RWPE2 (cell line): ENCODE data around the gene SEC14L5.
"Not testable (repeated sequence)": the region's sequence is repeated elsewhere in the genome, so short reads cannot be mapped to it uniquely, and the experiment has no call there.

Source experiments
- ATAC-seq: fragments of 200-7000 bp; cut with Tn5 transposase; 3 replicates; pipeline ENCODE4 v1.9.1; 2021; ENCODE audit warnings: low read depth
- DNase-seq: peaks from one replicate; pipeline ENCODE4 v3.0.0-alpha.2; 2020; ENCODE audit warnings: low spot score
- H3K27ac ChIP-seq: fragments of 450-650 bp; 2 replicates; pipeline ENCODE4 v1.5.1; 2017; ENCODE audit warnings: mild to moderate bottlenecking; ENCODE audit not compliant: poor library complexity, severe bottlenecking
- H3K27me3 ChIP-seq: fragments of 250-450 bp; sonication (Bioruptor Pico); 2 replicates; pipeline ENCODE4 v1.5.1; 2021; ENCODE audit warnings: mild to moderate bottlenecking, moderate library complexity; ENCODE audit not compliant: insufficient read depth, poor library complexity, severe bottlenecking
- H3K36me3 ChIP-seq: fragments of 250-450 bp; sonication (Bioruptor Pico); 2 replicates; pipeline ENCODE4 v1.5.1; 2020; ENCODE audit warnings: low read depth, mild to moderate bottlenecking, moderate library complexity
- H3K4me1 ChIP-seq: fragments of 250-450 bp; sonication (Bioruptor Pico); 2 replicates; pipeline ENCODE4 v1.5.1; 2021; ENCODE audit warnings: mild to moderate bottlenecking, moderate library complexity; ENCODE audit not compliant: insufficient read depth, poor library complexity, severe bottlenecking
- H3K4me3 ChIP-seq: fragments of 250-450 bp; sonication (Bioruptor Pico); 2 replicates; pipeline ENCODE4 v1.5.1; 2021; ENCODE audit warnings: mild to moderate bottlenecking, moderate library complexity; ENCODE audit not compliant: severe bottlenecking
- H3K9me3 ChIP-seq: fragments of 250-450 bp; sonication (Bioruptor Pico); 2 replicates; pipeline ENCODE4 v1.5.1; 2021; ENCODE audit warnings: mild to moderate bottlenecking, moderate library complexity; ENCODE audit not compliant: severe bottlenecking
- CTCF ChIP-seq: fragments of 450-650 bp; IDR thresholded peaks from one replicate; pipeline ENCODE4 v1.5.1; 2017; ENCODE audit warnings: mild to moderate bottlenecking, moderate library complexity; ENCODE audit not compliant: poor library complexity, severe bottlenecking

Gene SEC14L5

GRCh38 chr16:4948903-4949766 is 9.0 kb upstream of the SEC14L5 start:
- Histone ChIP-seq H3K27ac (no peak overlapping the region), H3K27me3 (no peaks in the 10 kb centered on the region), H3K9me3 (no peaks in the 10 kb centered on the region), H3K36me3 (no peaks in the 10 kb centered on the region), H3K4me3 (no peak overlapping the region), H3K4me1 (peaks cover 16% of the 10 kb centered on the region)
- no peak for ATAC-seq
- no peak for DNase-seq
- TF ChIP-seq CTCF = no peak

- H3K4me3 ChIP-seq = no peak overlapping the region
- H3K4me1 ChIP-seq = peaks cover 11% of the 10 kb centered on the region
- H3K27ac ChIP-seq = no peak overlapping the region
- no peak for ATAC-seq
- no peak for DNase-seq
- TF ChIP-seq CTCF = no peak
- no peaks in the 10 kb centered on the region for H3K27me3 ChIP-seq
- H3K36me3 ChIP-seq = no peaks in the 10 kb centered on the region
- H3K9me3 ChIP-seq = no peaks in the 10 kb centered on the region
These were observed 8.1 kb upstream of the SEC14L5 start for GRCh38 chr16:4949986-4950385.

- H3K9me3 ChIP-seq, ATAC-seq, H3K4me1 ChIP-seq, H3K27me3 ChIP-seq, H3K27ac ChIP-seq, H3K36me3 ChIP-seq, DNase-seq, H3K4me3 ChIP-seq: not testable (repeated sequence)
These were observed 6.5 kb upstream of the SEC14L5 start for GRCh38 chr16:4951583-4951982.

GRCh38 chr16:4954714-4955113 is 3.4 kb upstream of the SEC14L5 start:
- no peak for DNase-seq
- no peak for ATAC-seq
- Histone ChIP-seq H3K36me3 (no peaks in the 10 kb centered on the region), H3K9me3 (no peaks in the 10 kb centered on the region), H3K4me3 (no peak overlapping the region), H3K27me3 (no peaks in the 10 kb centered on the region), H3K4me1 (peaks cover 5% of the 10 kb centered on the region), H3K27ac (no peak overlapping the region)
- no peak for TF ChIP-seq CTCF

GRCh38 chr16:4957420-4957719 is 760 bp upstream of the SEC14L5 start:
- peak overlapping the region; percentile 16 for H3K27ac ChIP-seq
- peaks cover 5% of the 10 kb centered on the region for H3K4me1 ChIP-seq
- no peak for ATAC-seq
- DNase-seq = no peak
- H3K36me3 ChIP-seq = no peaks in the 10 kb centered on the region
- H3K9me3 ChIP-seq = no peaks in the 10 kb centered on the region
- TF ChIP-seq CTCF = no peak
- H3K27me3 ChIP-seq = no peaks in the 10 kb centered on the region
- peak overlapping the region; percentile 39 for H3K4me3 ChIP-seq
